ENCODE data around the gene TTLL10. TPM values are rescaled to one million over a fixed set of nuclear protein-coding genes. Genes with fewer than 3 reads are reported as not detected.

Gene TTLL10
- total RNA-seq, 2 donors from 2014 or later, result not detected

DNA sequence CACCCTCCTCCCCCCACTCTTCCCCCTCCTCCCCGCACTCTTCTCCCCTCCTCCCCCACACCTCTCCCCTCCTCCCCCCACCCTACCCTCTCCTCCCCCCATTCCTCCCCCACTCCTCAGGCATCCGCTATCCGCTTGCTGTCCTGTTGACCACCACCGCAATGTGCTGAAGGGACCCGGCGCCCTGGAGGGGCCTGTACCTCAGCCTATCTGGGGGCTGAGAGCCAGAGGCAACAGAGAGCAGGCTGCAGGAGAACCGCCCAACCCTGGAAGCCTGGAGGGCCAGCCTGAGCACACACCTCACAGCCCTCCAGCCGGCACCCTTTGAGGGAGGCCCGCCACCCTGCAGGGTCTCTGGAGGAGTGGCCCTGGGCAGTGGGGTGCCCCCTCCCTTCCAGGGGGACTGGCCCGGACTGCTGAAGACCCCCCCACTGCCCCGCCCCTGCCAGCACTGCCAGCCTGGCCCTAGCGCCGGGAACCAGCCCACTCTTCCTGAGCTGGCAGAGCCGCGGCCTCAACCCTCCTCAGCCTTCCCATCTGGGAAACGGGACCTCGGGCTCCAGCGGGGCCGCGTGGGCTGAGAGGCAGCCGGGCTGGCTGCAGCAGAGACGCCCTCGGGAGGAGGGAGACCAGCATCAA lies 71.6 kb downstream of the TTLL10 start:
- Histone ChIP-seq H3K27me3 (replicated peaks; ENCODE audit: insufficient read depth) (no peaks in the 10 kb centered on the region), H3K4me1 (ENCODE audit: control insufficient read depth in 1 of 2, low read depth in 2 of 2) (no peaks in the 10 kb centered on the region)
- TF ChIP-seq, protein P1, sequence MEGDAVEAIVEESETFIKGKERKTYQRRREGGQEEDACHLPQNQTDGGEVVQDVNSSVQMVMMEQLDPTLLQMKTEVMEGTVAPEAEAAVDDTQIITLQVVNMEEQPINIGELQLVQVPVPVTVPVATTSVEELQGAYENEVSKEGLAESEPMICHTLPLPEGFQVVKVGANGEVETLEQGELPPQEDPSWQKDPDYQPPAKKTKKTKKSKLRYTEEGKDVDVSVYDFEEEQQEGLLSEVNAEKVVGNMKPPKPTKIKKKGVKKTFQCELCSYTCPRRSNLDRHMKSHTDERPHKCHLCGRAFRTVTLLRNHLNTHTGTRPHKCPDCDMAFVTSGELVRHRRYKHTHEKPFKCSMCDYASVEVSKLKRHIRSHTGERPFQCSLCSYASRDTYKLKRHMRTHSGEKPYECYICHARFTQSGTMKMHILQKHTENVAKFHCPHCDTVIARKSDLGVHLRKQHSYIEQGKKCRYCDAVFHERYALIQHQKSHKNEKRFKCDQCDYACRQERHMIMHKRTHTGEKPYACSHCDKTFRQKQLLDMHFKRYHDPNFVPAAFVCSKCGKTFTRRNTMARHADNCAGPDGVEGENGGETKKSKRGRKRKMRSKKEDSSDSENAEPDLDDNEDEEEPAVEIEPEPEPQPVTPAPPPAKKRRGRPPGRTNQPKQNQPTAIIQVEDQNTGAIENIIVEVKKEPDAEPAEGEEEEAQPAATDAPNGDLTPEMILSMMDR (IDR thresholded peaks at IDR 0.05), result no peak

DNA sequence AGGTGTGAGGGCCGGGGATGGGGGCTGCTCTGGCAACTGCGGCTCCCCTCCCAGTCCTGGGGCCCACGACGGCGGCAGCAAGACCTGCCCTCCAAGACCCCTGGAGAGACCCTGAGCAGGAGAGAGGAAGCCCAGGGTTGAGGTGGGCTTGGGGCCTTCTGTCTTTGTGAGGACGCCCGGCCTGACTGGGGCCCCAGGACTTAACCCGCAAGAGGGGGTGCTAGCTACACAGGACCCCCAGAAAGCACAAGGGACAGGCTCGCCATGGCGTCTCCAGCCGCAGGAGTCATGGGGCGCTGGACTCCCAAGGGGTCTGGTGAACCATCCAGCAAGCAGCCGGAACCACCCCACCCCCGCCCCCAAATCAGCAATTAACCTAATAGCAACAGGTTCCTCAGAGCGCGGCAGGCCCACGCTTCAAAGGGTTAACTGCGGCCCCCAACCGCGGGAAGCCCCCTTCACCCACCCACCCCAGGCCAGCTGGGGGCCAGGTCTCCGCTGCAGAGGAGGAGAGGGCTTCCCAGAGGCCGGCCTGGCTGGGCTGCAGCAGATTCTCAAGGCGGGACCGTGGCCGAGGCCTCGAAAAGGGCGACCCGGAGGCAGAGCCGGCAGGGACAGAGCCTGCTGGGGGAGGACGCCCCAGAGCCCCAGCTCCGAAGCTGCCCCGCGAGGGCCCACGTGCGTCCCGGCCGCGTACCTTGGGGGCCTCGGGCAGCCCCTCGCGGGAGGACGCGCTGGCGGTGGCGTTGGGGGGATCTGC lies 72.3 kb downstream of the TTLL10 start:
- no peaks in the 10 kb centered on the region for H3K9me3 ChIP-seq
- TF ChIP-seq, protein P1 (IDR thresholded peaks at IDR 0.05), result no peak
- no peaks in the 10 kb centered on the region for H3K27me3 ChIP-seq (replicated peaks; ENCODE audit: insufficient read depth)
- H3K36me3 ChIP-seq, result no peaks in the 10 kb centered on the region
- H3K4me1 ChIP-seq (ENCODE audit: control insufficient read depth in 1 of 2, low read depth in 2 of 2), result no peaks in the 10 kb centered on the region
- ATAC-seq (ENCODE audit: insufficient number of reproducible peaks, low FRiP score, low read depth) (no peak), DNase-seq (ENCODE audit: low spot score) (no peak)
- H3K27ac ChIP-seq, result no peak overlapping the region
- H3K4me3 ChIP-seq, result no peak overlapping the region

More for the DNA sequence above, 71.6 kb downstream of the TTLL10 start:
- Histone ChIP-seq H3K9me3 (no peaks in the 10 kb centered on the region), H3K27ac (no peak overlapping the region), H3K36me3 (no peaks in the 10 kb centered on the region), H3K4me3 (no peak overlapping the region)
- DNase-seq (ENCODE audit: low spot score) (no peak), ATAC-seq (ENCODE audit: insufficient number of reproducible peaks, low FRiP score, low read depth) (no peak)

DNA sequence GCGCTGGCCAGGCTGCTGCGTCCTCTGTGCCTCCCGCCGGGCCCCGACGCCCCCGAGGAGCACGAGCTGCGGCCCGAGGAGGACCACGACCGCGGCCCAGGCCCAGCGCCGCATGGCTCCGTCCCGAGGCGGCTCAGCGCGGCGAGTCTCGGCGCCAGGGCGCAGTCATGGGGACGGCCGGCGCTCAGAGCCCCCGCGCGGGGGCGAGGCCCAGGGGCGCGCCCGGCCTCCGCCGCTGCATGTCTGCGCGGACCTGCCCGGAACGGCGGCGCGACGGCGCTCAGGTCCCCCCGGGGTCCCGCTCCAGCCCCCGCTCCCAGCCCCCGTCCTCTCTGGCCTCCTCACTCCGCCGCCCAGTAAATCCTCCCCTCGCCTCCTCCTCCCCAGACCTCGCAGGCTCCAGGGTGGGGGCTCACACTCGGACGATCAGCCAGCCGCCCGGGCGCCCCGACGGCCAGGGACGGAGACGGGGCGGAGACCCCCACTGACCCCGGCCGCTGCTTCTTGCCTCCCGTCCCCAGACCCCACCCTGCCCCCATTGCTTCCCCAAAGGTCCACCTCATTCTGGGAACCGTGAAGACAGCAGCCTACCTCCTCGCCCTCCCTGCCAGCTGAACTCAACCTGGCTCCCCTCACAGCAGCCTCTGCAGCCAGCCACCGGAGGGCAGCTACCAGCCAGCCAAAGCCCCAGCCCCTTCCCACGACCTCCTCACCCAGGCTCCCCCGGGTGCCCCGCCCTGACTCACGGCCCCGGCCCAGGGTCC lies 73.1 kb downstream of the TTLL10 start, which contains the start of gene C1QTNF12:
TSS of gene C1QTNF12 (minus strand) at position 146 of the 764 bp plus-strand sequence. CDS start at position 114, 32 bp downstream.
- TF ChIP-seq, protein P1 (IDR thresholded peaks at IDR 0.05), result no peak
- no peak within 1 kb of the TSS for H3K4me3 ChIP-seq
- ATAC-seq (ENCODE audit: insufficient number of reproducible peaks, low FRiP score, low read depth), result no peak

DNA sequence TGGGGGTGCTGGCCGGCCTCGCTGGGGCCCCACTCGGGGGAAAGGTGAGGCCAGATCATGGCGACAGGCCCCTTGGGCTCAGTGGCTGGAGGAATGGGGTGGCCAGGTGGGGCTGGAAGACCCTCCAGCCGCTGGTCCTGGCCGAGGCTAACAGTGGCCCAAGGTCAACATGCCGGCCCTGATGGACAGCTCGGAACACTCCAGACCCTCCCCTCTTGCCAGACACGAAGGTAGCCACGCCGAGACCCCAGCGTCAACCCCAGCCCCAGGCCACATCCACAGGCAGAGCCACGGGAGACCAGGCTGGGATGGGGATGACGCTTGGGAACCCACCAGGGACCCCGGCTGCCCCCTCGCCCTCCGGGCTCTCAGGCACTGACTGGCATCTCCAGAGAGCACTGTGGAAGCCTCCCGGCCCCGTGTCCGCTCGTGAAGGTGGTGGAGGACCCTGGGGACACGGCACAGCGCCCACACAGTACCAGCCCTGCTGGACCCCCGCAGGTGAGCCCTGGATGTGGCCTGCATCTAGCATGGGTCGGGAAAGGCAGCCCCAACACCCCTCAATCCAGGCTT lies 73.7 kb downstream of the TTLL10 start:
- no peak for ATAC-seq (ENCODE audit: insufficient number of reproducible peaks, low FRiP score, low read depth)
- Histone ChIP-seq H3K27me3 (replicated peaks; ENCODE audit: insufficient read depth) (no peaks in the 10 kb centered on the region), H3K27ac (no peak overlapping the region), H3K9me3 (no peaks in the 10 kb centered on the region), H3K4me1 (ENCODE audit: control insufficient read depth in 1 of 2, low read depth in 2 of 2) (no peaks in the 10 kb centered on the region), H3K4me3 (no peak overlapping the region), H3K36me3 (no peaks in the 10 kb centered on the region)
- no peak for DNase-seq (ENCODE audit: low spot score)
- TF ChIP-seq, protein P1 (IDR thresholded peaks at IDR 0.05), result no peak

More for the DNA sequence above, 73.1 kb downstream of the TTLL10 start, which contains the start of gene C1QTNF12:
- no peaks in the 10 kb centered on the region for H3K36me3 ChIP-seq
- no peaks in the 10 kb centered on the region for H3K4me1 ChIP-seq (ENCODE audit: control insufficient read depth in 1 of 2, low read depth in 2 of 2)
- no peak within 1 kb of the TSS for H3K27ac ChIP-seq
- DNase-seq (ENCODE audit: low spot score), result no peak
- H3K9me3 ChIP-seq, result no peaks in the 10 kb centered on the region
- H3K27me3 ChIP-seq (replicated peaks; ENCODE audit: insufficient read depth), result no peaks in the 10 kb centered on the region

Other genes with a start within 250 kb of the TTLL10 start
- 10 to 100 TPM; 10.2 to 18.8 TPM for gene SAMD11, start 250.0 kb upstream of the TTLL10 start, total RNA-seq
- 10 to 100 TPM; 33.8 to 47.2 TPM for gene NOC2L, start 214.6 kb upstream of the TTLL10 start, total RNA-seq
- gene KLHL17, start 213.3 kb upstream of the TTLL10 start, total RNA-seq, result 10 to 100 TPM in 1 of 2 donors, 1 to 10 TPM in 1; 4.2 to 15.3 TPM
- under 1 TPM in 1 of 2 donors, not detected in 1; 0.27 TPM for gene PLEKHN1, start 207.4 kb upstream of the TTLL10 start, total RNA-seq
- under 1 TPM; 0.54 to 0.99 TPM for gene PERM1, start 191.8 kb upstream of the TTLL10 start, total RNA-seq
- 10 to 100 TPM; 50.1 to 98.8 TPM for gene HES4, start 173.8 kb upstream of the TTLL10 start, total RNA-seq
- 100 to 1,000 TPM in 1 of 2 donors, 10 to 100 TPM in 1; 31.5 to 104 TPM for gene ISG15, start 160.4 kb upstream of the TTLL10 start, total RNA-seq
- gene AGRN, start 153.8 kb upstream of the TTLL10 start, total RNA-seq, result 10 to 100 TPM; 36.2 to 36.7 TPM
- gene RNF223, start 99.6 kb upstream of the TTLL10 start, total RNA-seq, result under 1 TPM in 1 of 2 donors, not detected in 1; 0.71 TPM
- 10 to 100 TPM; 10.8 to 21.2 TPM for gene C1orf159, start 57.8 kb upstream of the TTLL10 start, total RNA-seq
- 1 to 10 TPM in 1 of 2 donors, not detected in 1; 1.3 TPM for gene TNFRSF18, start 32.7 kb downstream of the TTLL10 start, total RNA-seq
- 1 to 10 TPM in 1 of 2 donors, not detected in 1; 1.8 TPM for gene TNFRSF4, start 40.3 kb downstream of the TTLL10 start, total RNA-seq
- gene SDF4, start 58.1 kb downstream of the TTLL10 start, total RNA-seq, result 100 to 1,000 TPM; 157 to 230 TPM
- 10 to 100 TPM; 15.5 to 25.3 TPM for gene B3GALT6, start 58.4 kb downstream of the TTLL10 start, total RNA-seq
- gene C1QTNF12, start 72.8 kb downstream of the TTLL10 start, total RNA-seq, result 10 to 100 TPM in 1 of 2 donors, 1 to 10 TPM in 1; 2.9 to 12.5 TPM
- gene UBE2J2, start 100.0 kb downstream of the TTLL10 start, total RNA-seq, result 10 to 100 TPM; 43.5 to 57.7 TPM
- gene SCNN1D, start 106.6 kb downstream of the TTLL10 start, total RNA-seq, result 10 to 100 TPM in 1 of 2 donors, 1 to 10 TPM in 1; 1.8 to 10.3 TPM
- gene ACAP3, start 134.1 kb downstream of the TTLL10 start, total RNA-seq, result 100 to 1,000 TPM in 1 of 2 donors, 10 to 100 TPM in 1; 41.6 to 121 TPM
- 10 to 100 TPM; 22.1 to 22.6 TPM for gene PUSL1, start 134.7 kb downstream of the TTLL10 start, total RNA-seq
- 100 to 1,000 TPM; 192 to 195 TPM for gene INTS11, start 150.8 kb downstream of the TTLL10 start, total RNA-seq
- gene CPTP, start 150.9 kb downstream of the TTLL10 start, total RNA-seq, result 10 to 100 TPM; 16.4 to 26.3 TPM
- under 1 TPM in 1 of 2 donors, not detected in 1; 0.14 TPM for gene TAS1R3, start 157.4 kb downstream of the TTLL10 start, total RNA-seq
- gene DVL1, start 175.5 kb downstream of the TTLL10 start, total RNA-seq, result 100 to 1,000 TPM in 1 of 2 donors, 10 to 100 TPM in 1; 66.2 to 101 TPM
- gene MXRA8, start 184.7 kb downstream of the TTLL10 start, total RNA-seq, result 100 to 1,000 TPM; 239 to 326 TPM
- 10 to 100 TPM; 43.5 to 94.5 TPM for gene AURKAIP1, start 201.3 kb downstream of the TTLL10 start, total RNA-seq
- 100 to 1,000 TPM; 214 to 313 TPM for gene CCNL2, start 225.5 kb downstream of the TTLL10 start, total RNA-seq
- 100 to 1,000 TPM in 1 of 2 donors, 10 to 100 TPM in 1; 96.9 to 121 TPM for gene MRPL20, start 233.4 kb downstream of the TTLL10 start, total RNA-seq
- under 1 TPM in 1 of 2 donors, not detected in 1; 0.68 TPM for gene ANKRD65, start 247.4 kb downstream of the TTLL10 start, total RNA-seq